H9 (cell line): Measurements from ENCODE around the gene AK5. TPM values are rescaled to one million over a fixed set of nuclear protein-coding genes. Genes with fewer than 3 reads are reported as not detected.

Experiments used
- DNase-seq: peaks from one replicate; pipeline ENCODE4 v3.0.0-alpha.2; 2017
- H2AFZ ChIP-seq: one replicate; pipeline ENCODE4 v1.6.1; 2013; ENCODE audit warnings: mild to moderate bottlenecking, low read length, control low read depth, moderate library complexity
- H2AK5ac ChIP-seq: 2 replicates; pipeline ENCODE4 v1.6.1; 2013; ENCODE audit warnings: low read length, control low read depth, mixed read lengths; ENCODE audit not compliant: insufficient read length
- H2BK120ac ChIP-seq: one replicate; pipeline ENCODE4 v1.6.1; 2013; ENCODE audit warnings: low read depth, mild to moderate bottlenecking, low read length, control low read depth, inconsistent platforms; ENCODE audit not compliant: poor library complexity, severe bottlenecking
- H2BK12ac ChIP-seq: 2 replicates; pipeline ENCODE4 v1.6.1; 2013; ENCODE audit warnings: low read length, control low read depth, mixed read lengths, low read depth; ENCODE audit not compliant: insufficient read length
- H2BK15ac ChIP-seq: 2 replicates; pipeline ENCODE4 v1.6.1; 2013; ENCODE audit warnings: low read depth, low read length, control low read depth
- H2BK20ac ChIP-seq: one replicate; pipeline ENCODE4 v1.6.1; 2013; ENCODE audit warnings: low read depth, mild to moderate bottlenecking, low read length, control low read depth, inconsistent platforms; ENCODE audit not compliant: poor library complexity, severe bottlenecking
- H2BK5ac ChIP-seq: 2 replicates; pipeline ENCODE4 v1.6.1; 2013; ENCODE audit warnings: low read length, control low read depth, mixed read lengths; ENCODE audit not compliant: insufficient read length
- H3K14ac ChIP-seq: 2 replicates; pipeline ENCODE4 v1.6.1; 2013; ENCODE audit warnings: low read length, control low read depth; ENCODE audit not compliant: insufficient read depth
- H3K18ac ChIP-seq: 2 replicates; pipeline ENCODE4 v1.6.1; 2013; ENCODE audit warnings: low read depth, mild to moderate bottlenecking, mixed read lengths, low read length, control low read depth; ENCODE audit not compliant: insufficient read length
- H3K23ac ChIP-seq: 2 replicates; pipeline ENCODE4 v1.6.1; 2013; ENCODE audit warnings: low read length, control low read depth, mixed read lengths, low read depth; ENCODE audit not compliant: insufficient read length
- H3K23me2 ChIP-seq: 2 replicates; pipeline ENCODE4 v1.6.1; 2013; ENCODE audit warnings: low read depth, mild to moderate bottlenecking, mixed read lengths, low read length, control low read depth; ENCODE audit not compliant: insufficient read length, poor library complexity, severe bottlenecking
- H3K27ac ChIP-seq: 2 replicates; pipeline ENCODE4 v1.5.1; 2013; ENCODE audit warnings: low read length, control low read depth, mixed read lengths, low read depth; ENCODE audit not compliant: insufficient read length
- H3K27me3 ChIP-seq: 2 replicates; pipeline ENCODE4 v1.6.1; 2013; ENCODE audit warnings: low read length, control low read depth, inconsistent platforms; ENCODE audit not compliant: insufficient read depth
- H3K4ac ChIP-seq: 2 replicates; pipeline ENCODE4 v1.6.1; 2013; ENCODE audit warnings: low read depth, mild to moderate bottlenecking, control low read depth, inconsistent platforms, low read length, moderate library complexity
- H3K4me1 ChIP-seq: 2 replicates; pipeline ENCODE4 v1.6.1; 2013; ENCODE audit warnings: low read length, control low read depth, inconsistent platforms; ENCODE audit not compliant: insufficient read depth
- H3K4me2 ChIP-seq: 2 replicates; pipeline ENCODE4 v1.6.1; 2013; ENCODE audit warnings: low read length, control low read depth, mixed read lengths; ENCODE audit not compliant: insufficient read length, insufficient read depth
- H3K56ac ChIP-seq: 2 replicates; pipeline ENCODE4 v1.6.1; 2013; ENCODE audit warnings: low read depth, mild to moderate bottlenecking, mixed read lengths, low read length, control low read depth; ENCODE audit not compliant: insufficient read length
- H3K79me1 ChIP-seq: 2 replicates; pipeline ENCODE4 v1.6.1; 2013; ENCODE audit warnings: low read depth, mild to moderate bottlenecking, moderate library complexity, low read length, control low read depth, inconsistent platforms; ENCODE audit not compliant: insufficient read depth, poor library complexity, severe bottlenecking
- H3K79me2 ChIP-seq: 2 replicates; pipeline ENCODE4 v1.6.1; 2013; ENCODE audit warnings: low read length, control low read depth, inconsistent platforms; ENCODE audit not compliant: insufficient read depth
- H3K9ac ChIP-seq: 2 replicates; pipeline ENCODE4 v1.6.1; 2013; ENCODE audit warnings: low read length, control low read depth, mixed read lengths; ENCODE audit not compliant: insufficient read length; ENCODE audit errors: extremely low read depth
- H3K9me3 ChIP-seq: one replicate; pipeline ENCODE4 v1.6.1; 2013; ENCODE audit warnings: low read depth, low read length, inconsistent platforms; ENCODE audit not compliant: control insufficient read depth
- H3T11ph ChIP-seq: one replicate; pipeline ENCODE4 v1.6.1; 2013; ENCODE audit warnings: mild to moderate bottlenecking, low read length, control low read depth, inconsistent platforms
- H4K20me1 ChIP-seq: one replicate; pipeline ENCODE4 v1.6.1; 2013; ENCODE audit not compliant: control insufficient read depth, insufficient read length, insufficient read depth
- H4K5ac ChIP-seq: 2 replicates; pipeline ENCODE4 v1.6.1; 2013; ENCODE audit warnings: low read depth, mild to moderate bottlenecking, mixed read lengths, low read length, control low read depth; ENCODE audit not compliant: insufficient read length
- H4K8ac ChIP-seq: replicated peaks from 2 replicates; pipeline ENCODE4 v1.6.1; 2013; ENCODE audit warnings: low read length, control low read depth, mixed read lengths, low read depth; ENCODE audit not compliant: insufficient read length
- H4K91ac ChIP-seq: 2 replicates; pipeline ENCODE4 v1.6.1; 2013; ENCODE audit warnings: low read depth, mild to moderate bottlenecking, moderate library complexity, mixed read lengths, low read length, control low read depth; ENCODE audit not compliant: insufficient read length
- H3K27ac Mint-ChIP-seq, 3 experiments: 2 replicates in 2 of 3; 3 replicates in 1 of 3; pipeline ENCODE4 v1.8.0; 2020 to 2021; ENCODE audit warnings: mixed read lengths in 3 of 3, mild to moderate bottlenecking in 1 of 3, moderate library complexity in 1 of 3
- H3K27me3 Mint-ChIP-seq: 2 replicates; pipeline ENCODE4 v1.8.0; 2021; ENCODE audit warnings: low read depth, mild to moderate bottlenecking, moderate library complexity, mixed read lengths
- H3K36me3 Mint-ChIP-seq, 3 experiments: 2 replicates in 2 of 3; 3 replicates in 1 of 3; pipeline ENCODE4 v1.8.0; 2020 to 2021; ENCODE audit warnings: low read depth in 3 of 3, mixed read lengths in 3 of 3; ENCODE audit not compliant: insufficient read depth in 1 of 3
- H3K4me1 Mint-ChIP-seq, 2 experiments: 2 replicates each; pipeline ENCODE4 v1.8.0; 2020; ENCODE audit warnings: mixed read lengths in 2 of 2
- H3K4me3 Mint-ChIP-seq, 2 experiments: 2 replicates in 1 of 2; 3 replicates in 1 of 2; pipeline ENCODE4 v1.8.0; 2020 to 2021; ENCODE audit warnings: mild to moderate bottlenecking in 2 of 2, mixed read lengths in 2 of 2, moderate library complexity in 1 of 2
- H3K9me3 Mint-ChIP-seq, 2 experiments: 2 replicates in 1 of 2; 3 replicates in 1 of 2; pipeline ENCODE4 v1.8.0; 2020; ENCODE audit warnings: mild to moderate bottlenecking in 2 of 2, mixed read lengths in 2 of 2, moderate library complexity in 1 of 2
- WGBS: extraction: QIAGEN DNeasy Blood & Tissue Kit; methylation state at CpG from one replicate; pipeline ENCODE4 v1.1.7; 2013; ENCODE audit warnings: missing lambda C conversion rate, low lambda C conversion rate, mixed read lengths; ENCODE audit not compliant: insufficient read length; ENCODE audit errors: extremely low coverage; 5-methylcytosine and 5-hydroxymethylcytosine counted together
- total RNA-seq: library from RNA; stranded (reverse); gene quantifications from 2 replicates; pipeline ENCODE4 v1.2.1, GENCODE V29; 2021
- TF ChIP-seq, protein P1 (sequence below): fragments of 200-600 bp; sonication (generic); conservative IDR thresholded peaks from 3 replicates; pipeline ENCODE4 v1.8.0; 2021; ENCODE audit warnings: antibody characterized with exemption, mild to moderate bottlenecking

Gene AK5
- total RNA-seq, 1 experiment from 2014 or later: 2.5 TPM

DNA sequence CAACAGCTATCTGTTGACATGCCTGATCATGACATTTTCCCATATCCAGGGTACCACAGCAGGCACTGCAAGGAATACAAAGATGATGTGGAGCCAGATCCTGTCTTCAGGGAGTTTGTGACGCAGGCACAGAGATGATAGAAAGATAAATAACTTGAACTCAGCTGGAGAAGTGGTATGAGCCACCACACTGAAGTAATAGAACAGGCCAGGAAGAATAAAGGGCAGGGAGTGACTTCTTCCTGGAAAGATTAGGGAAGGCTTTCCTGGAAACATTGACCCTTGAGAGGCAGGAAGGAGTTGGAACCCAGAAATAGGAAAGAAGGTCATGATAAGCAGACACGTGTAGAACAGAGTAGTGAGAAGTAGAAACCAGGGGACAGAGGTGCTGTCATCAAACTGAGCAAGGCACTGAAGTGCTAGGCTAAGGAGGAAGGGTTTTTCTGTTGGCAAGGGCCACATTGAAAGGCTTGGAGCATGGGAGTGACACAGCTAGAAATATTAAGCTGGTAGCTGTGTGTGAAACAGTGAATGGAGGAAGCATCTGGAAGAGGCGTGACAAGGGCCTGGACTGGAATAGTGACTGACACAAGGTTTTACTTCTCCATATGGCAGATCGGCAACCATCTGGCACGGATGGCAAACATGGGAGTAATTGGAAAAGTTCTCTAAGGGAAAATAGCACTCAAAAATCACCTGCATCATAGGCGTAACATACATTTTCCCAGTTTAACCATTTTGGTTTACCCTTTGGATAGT is 68.4 kb downstream of the AK5 start:
- no peak overlapping the region for H3K4me3 Mint-ChIP-seq
- no peak overlapping the region for H3K27ac ChIP-seq

More for the DNA sequence above, 68.4 kb downstream of the AK5 start:
- Mint-ChIP-seq H3K4me1 (no peaks in the 10 kb centered on the region), H3K36me3 (no peaks in the 10 kb centered on the region), H3K27ac (no peak overlapping the region; a peak in 1 of 7 replicates), H3K9me3 (no peaks in the 10 kb centered on the region), H3K27me3 (no peaks in the 10 kb centered on the region)
- H2BK5ac ChIP-seq: no peak overlapping the region
- TF ChIP-seq, protein P1, sequence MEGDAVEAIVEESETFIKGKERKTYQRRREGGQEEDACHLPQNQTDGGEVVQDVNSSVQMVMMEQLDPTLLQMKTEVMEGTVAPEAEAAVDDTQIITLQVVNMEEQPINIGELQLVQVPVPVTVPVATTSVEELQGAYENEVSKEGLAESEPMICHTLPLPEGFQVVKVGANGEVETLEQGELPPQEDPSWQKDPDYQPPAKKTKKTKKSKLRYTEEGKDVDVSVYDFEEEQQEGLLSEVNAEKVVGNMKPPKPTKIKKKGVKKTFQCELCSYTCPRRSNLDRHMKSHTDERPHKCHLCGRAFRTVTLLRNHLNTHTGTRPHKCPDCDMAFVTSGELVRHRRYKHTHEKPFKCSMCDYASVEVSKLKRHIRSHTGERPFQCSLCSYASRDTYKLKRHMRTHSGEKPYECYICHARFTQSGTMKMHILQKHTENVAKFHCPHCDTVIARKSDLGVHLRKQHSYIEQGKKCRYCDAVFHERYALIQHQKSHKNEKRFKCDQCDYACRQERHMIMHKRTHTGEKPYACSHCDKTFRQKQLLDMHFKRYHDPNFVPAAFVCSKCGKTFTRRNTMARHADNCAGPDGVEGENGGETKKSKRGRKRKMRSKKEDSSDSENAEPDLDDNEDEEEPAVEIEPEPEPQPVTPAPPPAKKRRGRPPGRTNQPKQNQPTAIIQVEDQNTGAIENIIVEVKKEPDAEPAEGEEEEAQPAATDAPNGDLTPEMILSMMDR: no peak
- no peak overlapping the region for H3K4ac ChIP-seq
- DNase-seq: no peak
- no peak overlapping the region for H4K8ac ChIP-seq
- no peaks in the 10 kb centered on the region for H3K27me3 ChIP-seq
- H2BK15ac ChIP-seq: no peak overlapping the region
- WGBS: no CpG with 5 or more reads among the region's 6 CpGs
- peak overlapping the region; percentile 54 for H4K5ac ChIP-seq
- no peak overlapping the region for H2BK12ac ChIP-seq
- H3K56ac ChIP-seq: no peak overlapping the region
- no peak overlapping the region for H2BK20ac ChIP-seq
- H3K23me2 ChIP-seq: no peaks in the 10 kb centered on the region
- H4K20me1 ChIP-seq: no peaks in the 10 kb centered on the region
- no peak overlapping the region for H3K23ac ChIP-seq
- no peaks in the 10 kb centered on the region for H3K79me1 ChIP-seq
- no peaks in the 10 kb centered on the region for H3K9me3 ChIP-seq
- peak overlapping the region; percentile 55 for H2AK5ac ChIP-seq
- no peak overlapping the region for H2BK120ac ChIP-seq
- no peak overlapping the region for H3K4me2 ChIP-seq
- H2AFZ ChIP-seq: no peak overlapping the region
- no peak overlapping the region for H3K18ac ChIP-seq
- no peak overlapping the region for H3K9ac ChIP-seq
- H3K79me2 ChIP-seq: no peaks in the 10 kb centered on the region
- H3T11ph ChIP-seq: no peak overlapping the region
- H4K91ac ChIP-seq: no peak overlapping the region
- no peaks in the 10 kb centered on the region; the same call in 1 of the 2 replicates for H3K4me1 ChIP-seq
- H3K14ac ChIP-seq: no peak overlapping the region
